Parathyroid adenoma (tissue), 2 donors: ENCODE data around the gene ABCC1.

Source experiments
- H2AFZ ChIP-seq: fragments of 300-600 bp; sonication (generic); one replicate; pipeline ENCODE4 v1.7.0; 2017; ENCODE audit warnings: antibody characterized with exemption, mild to moderate bottlenecking
- H3K27ac ChIP-seq: fragments of 300-600 bp; sonication (generic); one replicate; pipeline ENCODE4 v1.7.0; 2017
- H3K27me3 ChIP-seq: fragments of 300-600 bp; sonication (generic); one replicate; pipeline ENCODE4 v1.7.0; 2017; ENCODE audit warnings: low read length; ENCODE audit not compliant: control insufficient read depth, insufficient read depth
- H3K36me3 ChIP-seq: fragments of 300-600 bp; sonication (generic); one replicate; pipeline ENCODE4 v1.7.0; 2017; ENCODE audit warnings: low read length; ENCODE audit not compliant: control insufficient read depth, insufficient read depth
- H3K4me1 ChIP-seq: fragments of 300-600 bp; sonication (generic); one replicate; pipeline ENCODE4 v1.7.0; 2017; ENCODE audit warnings: control low read depth
- H3K4me2 ChIP-seq: fragments of 300-600 bp; sonication (generic); one replicate; pipeline ENCODE4 v1.7.0; 2017; ENCODE audit warnings: low read length
- H3K4me3 ChIP-seq: fragments of 300-600 bp; sonication (generic); one replicate; pipeline ENCODE4 v1.7.0; 2017; ENCODE audit warnings: low read depth, low read length
- H3K79me2 ChIP-seq: fragments of 300-600 bp; sonication (generic); one replicate; pipeline ENCODE4 v1.7.0; 2017; ENCODE audit warnings: control low read depth
- H3K9ac ChIP-seq: fragments of 300-600 bp; sonication (generic); one replicate; pipeline ENCODE4 v1.7.0; 2017; ENCODE audit warnings: mild to moderate bottlenecking
- H3K9me3 ChIP-seq: fragments of 300-600 bp; sonication (generic); one replicate; pipeline ENCODE4 v1.7.0; 2017; ENCODE audit warnings: low read length; ENCODE audit not compliant: control insufficient read depth
- TF ChIP-seq, protein P1 (sequence below): fragments of 300-600 bp; sonication (generic); IDR thresholded peaks from one replicate; pipeline ENCODE4 v1.7.0; 2017; ENCODE audit warnings: antibody characterized with exemption, mild to moderate bottlenecking
- donor health status: primary hyperparathyroidism.

Gene ABCC1

GRCh38 chr16:15950161-15950854 lies 892 bp downstream of the ABCC1 start:
- Histone ChIP-seq H3K9ac (peak overlapping the region; percentile 48), H3K4me1 (peaks cover 3% of the 10 kb centered on the region), H3K36me3 (no peaks in the 10 kb centered on the region), H3K4me2 (peak overlapping the region; percentile 73), H3K27me3 (no peaks in the 10 kb centered on the region), H3K4me3 (peak overlapping the region; percentile 71), H3K27ac (peak overlapping the region; percentile 51), H3K9me3 (no peaks in the 10 kb centered on the region), H3K79me2 (peaks cover 25% of the 10 kb centered on the region), H2AFZ (peak overlapping the region; percentile 47)
- TF ChIP-seq, protein P1, sequence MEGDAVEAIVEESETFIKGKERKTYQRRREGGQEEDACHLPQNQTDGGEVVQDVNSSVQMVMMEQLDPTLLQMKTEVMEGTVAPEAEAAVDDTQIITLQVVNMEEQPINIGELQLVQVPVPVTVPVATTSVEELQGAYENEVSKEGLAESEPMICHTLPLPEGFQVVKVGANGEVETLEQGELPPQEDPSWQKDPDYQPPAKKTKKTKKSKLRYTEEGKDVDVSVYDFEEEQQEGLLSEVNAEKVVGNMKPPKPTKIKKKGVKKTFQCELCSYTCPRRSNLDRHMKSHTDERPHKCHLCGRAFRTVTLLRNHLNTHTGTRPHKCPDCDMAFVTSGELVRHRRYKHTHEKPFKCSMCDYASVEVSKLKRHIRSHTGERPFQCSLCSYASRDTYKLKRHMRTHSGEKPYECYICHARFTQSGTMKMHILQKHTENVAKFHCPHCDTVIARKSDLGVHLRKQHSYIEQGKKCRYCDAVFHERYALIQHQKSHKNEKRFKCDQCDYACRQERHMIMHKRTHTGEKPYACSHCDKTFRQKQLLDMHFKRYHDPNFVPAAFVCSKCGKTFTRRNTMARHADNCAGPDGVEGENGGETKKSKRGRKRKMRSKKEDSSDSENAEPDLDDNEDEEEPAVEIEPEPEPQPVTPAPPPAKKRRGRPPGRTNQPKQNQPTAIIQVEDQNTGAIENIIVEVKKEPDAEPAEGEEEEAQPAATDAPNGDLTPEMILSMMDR: no peak

GRCh38 chr16:15950869-15951268 lies 1.5 kb downstream of the ABCC1 start:
- H3K4me2 ChIP-seq: peak overlapping the region; percentile 73
- H3K27ac ChIP-seq: no peak overlapping the region
- H3K9ac ChIP-seq: no peak overlapping the region
- no peaks in the 10 kb centered on the region for H3K27me3 ChIP-seq
- no peaks in the 10 kb centered on the region for H3K36me3 ChIP-seq
- peaks cover 29% of the 10 kb centered on the region for H3K79me2 ChIP-seq
- peaks cover 3% of the 10 kb centered on the region for H3K4me1 ChIP-seq
- no peak overlapping the region for H2AFZ ChIP-seq
- TF ChIP-seq, protein P1: no peak
- H3K9me3 ChIP-seq: no peaks in the 10 kb centered on the region
- peak overlapping the region; percentile 71 for H3K4me3 ChIP-seq

- no peak overlapping the region for H3K27ac ChIP-seq
- H2AFZ ChIP-seq: no peak overlapping the region
- H3K4me3 ChIP-seq: peak overlapping the region; percentile 9
- no peaks in the 10 kb centered on the region for H3K27me3 ChIP-seq
- H3K79me2 ChIP-seq: peaks cover 32% of the 10 kb centered on the region
- no peaks in the 10 kb centered on the region for H3K9me3 ChIP-seq
- TF ChIP-seq, protein P1: no peak
- no peak overlapping the region for H3K9ac ChIP-seq
- peak overlapping the region; percentile 53 for H3K4me2 ChIP-seq
- no peaks in the 10 kb centered on the region for H3K36me3 ChIP-seq
- H3K4me1 ChIP-seq: peaks cover 3% of the 10 kb centered on the region
These were observed 2.4 kb downstream of the ABCC1 start for GRCh38 chr16:15951852-15952251.

DNA sequence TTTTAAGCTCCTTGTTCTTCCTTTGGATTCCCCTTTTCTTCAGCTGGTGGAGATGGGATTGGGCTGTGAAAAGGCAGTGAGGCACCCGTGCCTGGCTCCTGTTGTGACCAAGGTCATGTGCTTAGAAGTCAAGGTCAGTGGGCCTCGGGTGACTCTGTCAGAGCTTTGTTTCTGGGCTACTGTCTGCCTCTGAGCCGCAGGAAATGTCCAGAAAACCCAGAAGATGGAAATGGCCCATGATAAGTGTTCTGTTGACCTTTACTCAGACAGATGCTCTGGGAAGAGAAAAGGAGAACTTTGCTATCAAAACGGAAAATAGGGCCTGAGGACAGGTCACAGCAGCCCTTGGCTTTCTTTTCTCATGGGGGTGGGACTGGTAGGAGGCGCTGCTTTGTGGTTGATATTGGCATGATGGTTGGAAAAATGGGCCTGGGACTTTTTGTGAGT lies 2.9 kb downstream of the ABCC1 start:
- no peak overlapping the region for H3K27ac ChIP-seq
- H3K9me3 ChIP-seq: no peaks in the 10 kb centered on the region
- H2AFZ ChIP-seq: peak overlapping the region; percentile 35
- no peak overlapping the region for H3K9ac ChIP-seq
- H3K79me2 ChIP-seq: peaks cover 32% of the 10 kb centered on the region
- peak overlapping the region; percentile 53 for H3K4me2 ChIP-seq
- TF ChIP-seq, protein P1: no peak
- H3K4me3 ChIP-seq: peak overlapping the region; percentile 9
- H3K4me1 ChIP-seq: peaks cover 3% of the 10 kb centered on the region
- no peaks in the 10 kb centered on the region for H3K27me3 ChIP-seq
- H3K36me3 ChIP-seq: no peaks in the 10 kb centered on the region

GRCh38 chr16:15953477-15953876 lies 4.1 kb downstream of the ABCC1 start:
- H3K36me3 ChIP-seq: no peaks in the 10 kb centered on the region
- no peak overlapping the region for H3K4me2 ChIP-seq

More at GRCh38 chr16:15953477-15953876, 4.1 kb downstream of the ABCC1 start:
- H3K27ac ChIP-seq: no peak overlapping the region
- TF ChIP-seq, protein P1: no peak
- H3K9me3 ChIP-seq: no peaks in the 10 kb centered on the region
- H3K4me3 ChIP-seq: no peak overlapping the region
- no peaks in the 10 kb centered on the region for H3K27me3 ChIP-seq
- H3K4me1 ChIP-seq: peaks cover 7% of the 10 kb centered on the region
- no peak overlapping the region for H2AFZ ChIP-seq
- H3K9ac ChIP-seq: no peak overlapping the region
- peaks cover 35% of the 10 kb centered on the region for H3K79me2 ChIP-seq
